ENCODE results near the gene ERCC8.
"Not testable (repeated sequence)": the region's sequence is repeated elsewhere in the genome, so short reads cannot be mapped to it uniquely, and the experiment has no call there.

The ERCC8 gene

DNA sequence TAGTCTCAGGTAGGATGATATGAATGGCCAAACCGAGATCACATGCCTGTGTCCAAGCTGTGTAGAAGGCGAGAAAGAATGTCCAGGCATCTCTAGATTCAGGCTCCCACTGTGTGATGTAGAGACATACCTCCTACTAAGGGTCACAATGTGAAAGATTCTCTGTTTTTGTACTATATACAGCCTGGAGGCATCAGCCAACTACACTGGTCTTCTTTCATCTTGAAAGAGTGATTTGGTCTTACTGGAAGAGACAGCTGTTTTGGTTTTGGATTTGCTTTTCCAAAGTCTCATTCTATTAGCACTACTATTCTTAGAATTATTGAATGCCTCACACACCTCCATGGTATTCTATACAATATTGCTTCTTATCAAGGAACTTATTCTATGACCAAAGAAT is 26.4 kb downstream of the ERCC8 start:
- in situ Hi-C loops (cut with MboI; ENCODE audit: low sequenced_read_pairs), result no loop called here

DNA sequence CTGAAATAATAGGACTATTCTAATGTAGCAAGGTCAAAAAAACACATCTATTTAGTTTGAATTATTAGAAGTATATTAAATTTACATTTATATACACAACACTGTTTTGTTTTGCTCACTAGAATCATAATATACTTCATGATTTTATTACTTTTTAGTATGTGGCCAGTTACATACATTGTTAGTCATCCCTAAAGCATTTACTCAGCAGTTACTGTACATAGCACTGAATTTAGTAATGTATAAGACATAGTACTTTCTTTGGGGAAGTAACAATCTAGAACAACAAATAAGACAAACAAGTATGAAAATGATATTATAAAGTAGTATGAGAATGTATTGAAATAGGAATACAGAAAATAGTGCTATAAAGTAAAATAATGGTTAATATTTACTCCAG is 28.2 kb downstream of the ERCC8 start:
- in situ Hi-C loops (cut with MboI; ENCODE audit: low sequenced_read_pairs), result no loop called here

GRCh38 chr5:60903356-60903755 is 41.5 kb downstream of the ERCC8 start:
- in situ Hi-C loops (cut with MboI; ENCODE audit: low sequenced_read_pairs), result no loop called here

DNA sequence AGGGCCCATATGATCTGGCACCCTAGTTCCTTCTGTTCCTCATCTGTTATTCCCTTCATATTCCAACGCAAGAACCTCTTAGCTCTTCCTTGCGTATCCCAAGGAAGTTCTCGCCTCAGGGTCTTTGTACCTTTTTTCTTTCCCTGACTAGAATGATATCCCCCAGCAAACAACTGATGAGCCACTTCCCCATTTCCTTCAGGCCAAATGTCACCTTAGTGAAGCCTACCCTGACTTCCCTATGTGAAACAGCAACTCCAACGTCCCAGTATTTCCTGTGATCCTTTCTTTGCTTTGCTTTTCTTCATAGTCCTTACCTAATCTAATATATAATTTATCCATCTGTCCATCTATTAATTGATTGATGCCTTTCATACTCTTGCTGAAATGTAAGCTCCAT is 47.9 kb downstream of the ERCC8 start:
- in situ Hi-C loops (cut with MboI; ENCODE audit: low sequenced_read_pairs), result no loop called here

GRCh38 chr5:60893521-60893920 is 51.3 kb downstream of the ERCC8 start:
- in situ Hi-C loops (cut with MboI; ENCODE audit: low sequenced_read_pairs), result no loop called here

DNA sequence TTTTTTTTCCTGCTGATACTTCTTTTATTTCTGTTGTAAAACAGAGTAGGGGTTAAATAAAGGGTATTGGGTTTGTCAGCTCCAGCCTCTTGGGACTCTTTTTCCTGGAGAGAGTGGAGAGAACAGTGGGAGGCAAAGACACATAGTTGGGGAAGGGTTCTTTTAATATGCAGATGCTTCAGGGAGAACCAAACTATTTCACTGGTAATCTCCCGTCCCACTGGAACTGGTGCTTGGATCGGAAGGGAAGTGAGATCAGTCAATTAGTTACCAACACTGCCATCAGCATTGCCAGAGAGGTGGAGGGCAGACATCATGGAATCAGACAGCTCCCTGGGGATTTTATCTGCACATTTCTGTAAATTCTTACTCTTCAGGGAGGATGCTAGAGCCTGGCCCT is 53.2 kb downstream of the ERCC8 start:
- in situ Hi-C loops (cut with MboI; ENCODE audit: low sequenced_read_pairs), result no loop called here

- in situ Hi-C loops (cut with MboI; ENCODE audit: low sequenced_read_pairs), result no loop called here
These were observed 56.4 kb downstream of the ERCC8 start for GRCh38 chr5:60888359-60889061.

- in situ Hi-C loops (cut with MboI; ENCODE audit: low sequenced_read_pairs), result no loop called here
These were observed 57.1 kb downstream of the ERCC8 start for GRCh38 chr5:60887746-60888145.

- in situ Hi-C loops (cut with MboI; ENCODE audit: low sequenced_read_pairs), result no loop called here
These were observed 57.8 kb downstream of the ERCC8 start for GRCh38 chr5:60887096-60887495.

- in situ Hi-C loops (cut with MboI; ENCODE audit: low sequenced_read_pairs), result no loop called here
These were observed 58.7 kb downstream of the ERCC8 start for GRCh38 chr5:60886158-60886557.

DNA sequence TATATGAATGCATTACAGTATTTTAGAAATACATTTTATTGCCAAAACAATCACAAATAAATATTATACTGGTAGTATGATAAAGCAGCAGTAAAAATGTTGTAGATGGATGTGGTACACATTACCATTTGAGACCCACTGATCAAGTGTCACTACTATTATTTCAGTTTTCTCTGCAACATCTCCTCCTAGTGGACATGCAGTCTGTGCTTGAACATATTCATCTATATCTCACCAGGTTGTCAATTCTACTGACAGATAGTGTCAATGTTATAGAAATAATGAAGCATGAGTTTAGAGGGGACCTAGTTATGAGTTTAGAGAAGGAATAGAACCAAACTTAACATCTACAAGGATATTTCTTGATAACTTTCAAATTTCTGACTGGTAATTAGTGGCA is 61.6 kb downstream of the ERCC8 start:
- in situ Hi-C loops (cut with MboI; ENCODE audit: low sequenced_read_pairs), result no loop called here

- in situ Hi-C loops (cut with MboI; ENCODE audit: low sequenced_read_pairs), result no loop called here
These were observed 72.0 kb downstream of the ERCC8 start for GRCh38 chr5:60872892-60873291.

DNA sequence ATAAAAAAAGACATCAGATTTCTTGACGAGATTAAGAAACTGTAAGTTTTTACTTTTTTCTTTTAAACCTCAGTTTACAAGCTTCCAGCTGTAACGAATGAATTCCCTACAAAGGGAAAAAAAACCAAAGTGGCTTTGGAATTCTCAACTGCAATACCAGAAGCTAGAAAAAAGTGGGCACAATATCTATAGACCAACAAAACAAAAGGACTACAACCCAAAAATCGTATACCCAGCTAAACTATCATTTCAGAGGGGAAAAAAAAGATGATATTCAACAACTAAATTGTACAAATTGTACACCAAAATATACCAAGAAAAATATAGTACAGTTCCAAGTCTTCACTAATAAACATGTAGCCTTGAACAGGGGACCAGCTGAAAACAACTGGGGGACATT is 74.0 kb downstream of the ERCC8 start:
- in situ Hi-C loops (cut with MboI; ENCODE audit: low sequenced_read_pairs), result no loop called here

DNA sequence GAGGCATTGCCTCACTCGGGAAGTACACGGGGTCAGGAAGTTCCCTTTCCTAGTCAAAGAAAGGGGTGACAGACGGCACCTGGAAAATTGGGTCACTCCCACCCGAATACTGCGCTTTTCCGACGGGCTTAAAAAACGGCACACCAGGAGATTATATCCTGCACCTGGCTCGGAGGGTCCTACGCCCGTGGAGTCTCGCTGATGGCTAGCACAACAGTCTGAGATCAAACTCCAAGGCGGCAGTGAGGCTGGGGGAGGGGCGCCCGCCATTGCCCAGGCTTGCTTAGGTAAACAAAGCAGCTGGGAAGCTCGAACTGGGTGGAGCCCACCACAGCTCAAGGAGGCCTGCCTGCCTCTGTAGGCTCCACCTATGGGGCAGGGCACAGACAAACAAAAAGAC is 84.3 kb downstream of the ERCC8 start:
- in situ Hi-C loops (cut with MboI; ENCODE audit: low sequenced_read_pairs), result not testable (repeated sequence)

- in situ Hi-C loops (cut with MboI; ENCODE audit: low sequenced_read_pairs), result no loop called here
These were observed 88.8 kb downstream of the ERCC8 start for GRCh38 chr5:60856066-60856465.

GRCh38 chr5:60852940-60853339 is 91.9 kb downstream of the ERCC8 start:
- in situ Hi-C loops (cut with MboI; ENCODE audit: low sequenced_read_pairs), result no loop called here

- in situ Hi-C loops (cut with MboI; ENCODE audit: low sequenced_read_pairs), result no loop called here
These were observed 92.6 kb downstream of the ERCC8 start for GRCh38 chr5:60852317-60852716.

DNA sequence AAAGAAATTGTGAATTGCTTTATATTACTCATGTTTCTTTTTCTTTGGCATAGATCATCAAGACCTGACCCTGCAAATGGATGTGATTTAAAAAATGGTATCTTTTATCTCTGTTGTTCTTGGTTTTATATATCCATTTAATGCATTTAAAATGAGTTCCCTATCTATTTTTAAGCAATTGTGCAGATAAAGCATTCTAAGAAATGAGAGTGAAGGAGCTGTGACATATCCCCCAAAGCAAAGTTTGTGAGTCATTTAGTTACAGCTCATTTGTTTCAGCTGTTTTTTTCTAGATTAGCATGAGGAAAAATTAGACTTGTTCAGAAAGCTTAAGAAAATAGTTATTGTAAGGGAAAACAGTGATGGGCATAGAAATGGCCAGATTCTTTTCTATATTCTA is 93.2 kb downstream of the ERCC8 start:
- in situ Hi-C loops (cut with MboI; ENCODE audit: low sequenced_read_pairs), result no loop called here

DNA sequence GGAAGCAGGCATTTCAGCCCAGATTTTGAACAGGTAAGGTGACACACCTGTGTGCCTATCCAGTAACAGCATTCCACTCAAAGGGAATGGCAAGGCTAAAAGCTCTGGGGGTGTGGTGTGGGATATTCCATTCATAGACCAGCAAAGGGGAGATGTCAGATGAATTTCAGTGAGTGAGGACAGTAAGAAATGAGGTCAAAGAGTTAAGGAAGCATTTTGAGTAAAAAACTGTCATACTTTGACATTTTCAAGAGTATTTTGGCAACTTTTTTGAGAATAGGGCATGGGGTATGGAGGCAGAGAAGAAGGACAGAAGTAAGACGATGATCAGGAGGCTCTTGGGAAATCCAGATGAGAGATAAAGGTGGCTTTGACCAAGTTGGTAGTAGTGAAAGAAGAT is 98.6 kb downstream of the ERCC8 start:
- in situ Hi-C loops (cut with MboI; ENCODE audit: low sequenced_read_pairs), result no loop called here

DNA sequence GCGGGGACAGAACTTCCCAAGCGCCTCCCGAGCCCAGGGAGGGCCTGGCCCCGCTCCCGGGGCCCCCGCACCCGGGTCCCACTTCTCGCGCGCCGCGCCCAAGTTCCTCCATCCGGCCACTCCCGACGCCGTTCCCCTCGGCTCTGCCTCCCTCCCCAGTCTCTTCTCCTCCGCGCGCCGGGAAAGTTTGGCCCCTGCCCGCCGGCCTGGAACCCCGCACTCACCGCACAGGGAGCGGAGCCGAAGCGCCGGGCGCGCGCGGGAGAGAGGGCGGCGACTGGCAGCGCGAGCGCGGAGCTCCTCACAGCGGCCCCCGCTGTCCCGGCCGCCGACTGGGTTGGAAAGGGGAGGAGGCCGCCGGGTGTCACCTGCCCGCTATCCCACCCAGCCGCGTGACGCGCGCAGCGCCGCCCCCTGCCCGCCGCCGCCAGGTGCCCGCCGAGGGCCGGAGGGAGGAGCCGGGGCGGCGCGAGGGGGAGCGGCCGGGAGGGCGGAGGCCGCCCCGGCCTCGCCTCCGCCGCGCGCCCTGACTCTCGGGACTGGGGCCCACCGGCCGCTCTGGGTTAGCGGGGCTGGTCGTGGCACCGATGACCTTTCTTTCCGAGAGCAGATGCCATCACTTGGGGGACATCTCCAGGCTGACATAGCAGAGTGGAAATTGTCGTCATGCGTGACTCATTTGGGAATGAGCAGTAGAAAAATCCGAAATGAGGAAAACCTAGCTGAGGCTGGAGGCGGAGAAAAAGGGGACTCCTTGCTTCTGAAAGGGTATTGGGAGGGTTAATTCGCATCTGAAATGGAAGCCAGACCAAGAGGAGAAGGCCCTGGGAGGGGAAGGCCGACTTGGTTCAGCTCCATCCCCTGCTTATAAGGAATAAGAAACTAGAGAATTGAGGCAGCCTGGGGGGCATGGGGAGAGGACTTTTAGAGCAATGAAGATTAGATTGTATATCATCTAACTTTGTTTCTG is 100.6 kb downstream of the ERCC8 start, which contains the start of gene ELOVL7:
Gene ELOVL7 (minus strand): TSS at position 334 of the 970 bp plus-strand sequence. CDS start 56,872 bp downstream, outside the sequence.
- in situ Hi-C loops (cut with MboI; ENCODE audit: low sequenced_read_pairs), result no loop called here

- in situ Hi-C loops (cut with MboI; ENCODE audit: low sequenced_read_pairs), result no loop called here
These were observed 101.4 kb downstream of the ERCC8 start for GRCh38 chr5:60843386-60843935.
